Hepatocyte (in vitro differentiated cells): ENCODE data around the gene TMCC1. TPM values are rescaled to one million over a fixed set of nuclear protein-coding genes. Genes with fewer than 3 reads are reported as not detected.
A peak's percentile ranks its signal among the peaks of the same experiment; 100 is the strongest.

ENCODE experiments used
- DNase-seq: peaks from one replicate; pipeline ENCODE4 v3.0.0-alpha.2; 2016; ENCODE audit warnings: low spot score
- H2AFZ ChIP-seq: fragments of 200-600 bp; sonication (generic); 2 replicates; pipeline ENCODE4 v1.6.0; 2016; ENCODE audit warnings: antibody characterized with exemption, mild to moderate bottlenecking
- H3K27ac ChIP-seq: fragments of 200-600 bp; sonication (generic); 2 replicates; pipeline ENCODE4 v1.5.1; 2016; ENCODE audit warnings: mild to moderate bottlenecking
- H3K27me3 ChIP-seq: fragments of 200-600 bp; sonication (generic); 2 replicates; pipeline ENCODE4 v1.6.1; 2016
- H3K36me3 ChIP-seq: fragments of 200-600 bp; sonication (generic); replicated peaks from 2 replicates; pipeline ENCODE4 v1.5.1; 2016; ENCODE audit warnings: low read depth; ENCODE audit not compliant: insufficient read depth
- H3K4me1 ChIP-seq: fragments of 200-600 bp; sonication (generic); 2 replicates; pipeline ENCODE4 v1.5.1; 2016; ENCODE audit warnings: mild to moderate bottlenecking, moderate library complexity; ENCODE audit not compliant: insufficient read depth
- H3K4me2 ChIP-seq: fragments of 200-600 bp; sonication (generic); 2 replicates; pipeline ENCODE4 v1.6.0; 2016
- H3K4me3 ChIP-seq: fragments of 200-600 bp; sonication (generic); 2 replicates; pipeline ENCODE4 v1.5.1; 2016; ENCODE audit warnings: mild to moderate bottlenecking
- H3K79me2 ChIP-seq: fragments of 200-600 bp; sonication (generic); 2 replicates; pipeline ENCODE4 v1.6.0; 2017; ENCODE audit warnings: mild to moderate bottlenecking
- H3K9me2 ChIP-seq: fragments of 200-600 bp; sonication (generic); replicated peaks from 2 replicates; pipeline ENCODE4 v1.6.0; 2017; ENCODE audit warnings: mild to moderate bottlenecking; ENCODE audit not compliant: insufficient read depth
- H3K9me3 ChIP-seq: fragments of 200-600 bp; sonication (generic); 2 replicates; pipeline ENCODE4 v1.5.1; 2016; ENCODE audit warnings: low read depth, mild to moderate bottlenecking
- H4K20me1 ChIP-seq: fragments of 200-600 bp; sonication (generic); 2 replicates; pipeline ENCODE4 v1.6.0; 2016; ENCODE audit warnings: mild to moderate bottlenecking; ENCODE audit not compliant: insufficient read depth, poor library complexity, severe bottlenecking
- EZH2 ChIP-seq: fragments of 200-600 bp; sonication (generic); IDR thresholded peaks from 2 replicates; pipeline ENCODE4 v1.6.1; 2016; ENCODE audit warnings: antibody characterized with exemption, mild to moderate bottlenecking, borderline replicate concordance
- EZH2phosphoT487 ChIP-seq: fragments of 200-600 bp; sonication (generic); IDR thresholded peaks from one replicate; pipeline ENCODE4 v1.6.1; 2018; ENCODE audit warnings: antibody characterized with exemption, mild to moderate bottlenecking, low read depth, moderate library complexity; ENCODE audit not compliant: unreplicated experiment, severe bottlenecking
- WGBS: methylation state at CpG from one replicate; pipeline ENCODE4 v1.1.6; 2016; ENCODE audit warnings: low lambda C conversion rate; ENCODE audit errors: missing lambda C conversion rate; 5-methylcytosine and 5-hydroxymethylcytosine counted together
- polyA plus RNA-seq: library from polyadenylated mRNA; unstranded; fragments of >200 nt; fragmentation: Nextera tagmentation; extraction: Ambion mirVana; gene quantifications from 2 replicates; pipeline ENCODE4 v1.2.1, GENCODE V29; 2016
- total RNA-seq: library from RNA; depleted of rRNA; stranded (reverse); fragments of >200 nt; gene quantifications from 2 replicates; pipeline ENCODE4 v1.2.3, GENCODE V29; 2014
- TF ChIP-seq, protein P1 (sequence below): fragments of 200-600 bp; sonication (generic); IDR thresholded peaks from 2 replicates; pipeline ENCODE4 v1.5.1; 2016; ENCODE audit warnings: antibody characterized with exemption, mild to moderate bottlenecking; ENCODE audit not compliant: poor library complexity

Gene TMCC1
- total and polyA plus RNA-seq, 2 experiments from 2014 or later: 7.0 to 17.3 TPM

DNA sequence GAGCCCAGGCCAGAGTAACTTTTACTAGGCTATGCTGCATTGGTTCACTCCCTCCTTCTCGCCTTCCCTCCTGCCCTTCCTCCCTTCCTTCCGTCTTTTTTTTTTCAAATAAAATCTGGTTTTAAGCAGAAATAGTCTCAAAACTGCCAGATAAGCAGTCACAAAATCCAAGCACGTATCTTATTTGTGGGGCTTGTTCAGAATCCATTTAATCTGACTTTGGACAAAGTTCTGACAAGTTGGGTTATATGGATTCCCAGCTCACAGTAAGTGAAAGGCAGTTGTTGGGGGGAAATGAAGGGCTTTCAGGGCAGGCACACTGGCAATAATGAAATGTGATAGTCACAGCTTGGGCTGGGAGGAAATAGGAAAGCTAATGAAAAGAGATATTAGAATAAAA lies 255.0 kb downstream of the TMCC1 start:
- Histone ChIP-seq H3K4me1 (peaks cover 9% of the 10 kb centered on the region), H3K27me3 (no peaks in the 10 kb centered on the region), H3K9me2 (no peaks in the 10 kb centered on the region), H3K4me2 (no peak overlapping the region), H4K20me1 (no peaks in the 10 kb centered on the region), H3K9me3 (no peaks in the 10 kb centered on the region), H3K27ac (no peak overlapping the region), H3K36me3 (no peaks in the 10 kb centered on the region), H3K4me3 (no peak overlapping the region), H3K79me2 (no peaks in the 10 kb centered on the region), H2AFZ (no peak overlapping the region)
- 80% methylated on average over 3 of the region's 3 CpGs for WGBS
- TF ChIP-seq EZH2 (no peak), EZH2phosphoT487 (no peak)
- TF ChIP-seq, protein P1, sequence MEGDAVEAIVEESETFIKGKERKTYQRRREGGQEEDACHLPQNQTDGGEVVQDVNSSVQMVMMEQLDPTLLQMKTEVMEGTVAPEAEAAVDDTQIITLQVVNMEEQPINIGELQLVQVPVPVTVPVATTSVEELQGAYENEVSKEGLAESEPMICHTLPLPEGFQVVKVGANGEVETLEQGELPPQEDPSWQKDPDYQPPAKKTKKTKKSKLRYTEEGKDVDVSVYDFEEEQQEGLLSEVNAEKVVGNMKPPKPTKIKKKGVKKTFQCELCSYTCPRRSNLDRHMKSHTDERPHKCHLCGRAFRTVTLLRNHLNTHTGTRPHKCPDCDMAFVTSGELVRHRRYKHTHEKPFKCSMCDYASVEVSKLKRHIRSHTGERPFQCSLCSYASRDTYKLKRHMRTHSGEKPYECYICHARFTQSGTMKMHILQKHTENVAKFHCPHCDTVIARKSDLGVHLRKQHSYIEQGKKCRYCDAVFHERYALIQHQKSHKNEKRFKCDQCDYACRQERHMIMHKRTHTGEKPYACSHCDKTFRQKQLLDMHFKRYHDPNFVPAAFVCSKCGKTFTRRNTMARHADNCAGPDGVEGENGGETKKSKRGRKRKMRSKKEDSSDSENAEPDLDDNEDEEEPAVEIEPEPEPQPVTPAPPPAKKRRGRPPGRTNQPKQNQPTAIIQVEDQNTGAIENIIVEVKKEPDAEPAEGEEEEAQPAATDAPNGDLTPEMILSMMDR: no peak
- DNase-seq: no peak

DNA sequence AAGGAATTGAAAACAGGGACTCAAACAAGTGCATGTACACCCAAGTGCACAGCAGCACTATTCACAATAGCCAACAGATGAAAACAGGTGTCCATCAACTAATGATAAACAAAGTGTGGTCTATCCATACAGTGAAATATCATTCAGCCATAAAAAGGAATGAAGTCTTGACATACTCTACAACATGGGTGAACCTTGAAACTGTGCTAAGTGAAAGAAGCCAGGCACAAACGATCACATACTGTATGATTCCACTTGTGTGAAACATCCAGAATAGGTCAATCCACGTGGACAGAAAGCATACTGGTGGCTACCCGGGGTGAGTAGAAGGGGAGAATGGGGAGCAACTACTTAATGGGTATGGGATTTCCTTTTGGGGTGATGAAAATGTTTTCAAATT lies 257.4 kb downstream of the TMCC1 start:
- H3K79me2 ChIP-seq: no peaks in the 10 kb centered on the region
- no peak overlapping the region for H3K4me3 ChIP-seq
- H3K36me3 ChIP-seq: no peaks in the 10 kb centered on the region
- no peaks in the 10 kb centered on the region for H4K20me1 ChIP-seq
- peak overlapping the region; percentile 31 for H3K27ac ChIP-seq
- no peak for TF ChIP-seq EZH2
- no peak for TF ChIP-seq EZH2phosphoT487
- TF ChIP-seq, protein P1: no peak
- 95% methylated on average over 3 of the region's 3 CpGs for WGBS
- no peak overlapping the region for H2AFZ ChIP-seq
- no peak for DNase-seq
- H3K9me3 ChIP-seq: no peaks in the 10 kb centered on the region
- no peaks in the 10 kb centered on the region for H3K9me2 ChIP-seq
- H3K4me2 ChIP-seq: no peak overlapping the region
- H3K27me3 ChIP-seq: no peaks in the 10 kb centered on the region
- H3K4me1 ChIP-seq: no peaks in the 10 kb centered on the region

DNA sequence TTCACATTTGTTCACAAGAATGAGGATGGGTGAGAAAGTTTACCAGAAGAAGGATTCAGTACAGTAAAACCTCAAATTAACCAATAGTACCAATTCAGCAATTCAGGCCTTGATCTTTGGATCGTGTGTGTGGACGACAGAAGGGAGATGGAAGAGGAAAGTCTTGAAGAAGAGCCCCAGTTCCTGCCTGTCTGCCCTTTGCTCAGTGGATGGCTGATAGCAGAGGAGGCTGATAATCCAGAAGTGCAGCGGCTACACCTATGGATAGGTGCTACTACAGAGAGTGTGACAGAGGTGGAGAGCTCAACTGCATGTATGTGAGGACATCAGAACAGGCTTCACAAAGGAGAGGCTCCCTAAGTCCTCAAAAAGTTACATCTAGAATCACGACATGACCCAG lies 257.9 kb downstream of the TMCC1 start:
- no peak overlapping the region for H3K4me2 ChIP-seq
- peak overlapping the region; percentile 31 for H3K27ac ChIP-seq

More for the DNA sequence above, 257.9 kb downstream of the TMCC1 start:
- no peak overlapping the region for H2AFZ ChIP-seq
- no peaks in the 10 kb centered on the region for H3K79me2 ChIP-seq
- H3K9me2 ChIP-seq: no peaks in the 10 kb centered on the region
- 93% methylated on average over 4 of the region's 4 CpGs for WGBS
- no peak for DNase-seq
- no peak overlapping the region for H3K4me3 ChIP-seq
- no peaks in the 10 kb centered on the region for H3K4me1 ChIP-seq
- no peaks in the 10 kb centered on the region for H3K9me3 ChIP-seq
- TF ChIP-seq EZH2phosphoT487: no peak
- no peak for TF ChIP-seq EZH2
- TF ChIP-seq, protein P1: no peak
- H4K20me1 ChIP-seq: no peaks in the 10 kb centered on the region
- H3K27me3 ChIP-seq: no peaks in the 10 kb centered on the region
- no peaks in the 10 kb centered on the region for H3K36me3 ChIP-seq
